GM12891 (cell line): ENCODE measurements around the gene HGF.

Experiments used
- DNase-seq: peaks from one replicate; pipeline ENCODE4 v3.0.0; 2011; ENCODE audit warnings: low spot score; ENCODE audit not compliant: insufficient read length
- FAIRE-seq: peaks from 2 replicates; lab custom pipeline; 2011; peaks lifted over from hg19 to GRCh38; lab: Jason Lieb, UNC
- PAX5 ChIP-seq: IDR thresholded peaks from 2 replicates; pipeline ENCODE4 v1.6.1; 2011; ENCODE audit warnings: low read length, moderate library complexity, mild to moderate bottlenecking; ENCODE audit not compliant: insufficient read depth, severe bottlenecking
- POLR2A ChIP-seq: IDR thresholded peaks from 2 replicates; pipeline ENCODE4 v1.6.1; 2011; ENCODE audit warnings: low read depth, low read length, control low read depth
- POLR2AphosphoS5 ChIP-seq: IDR thresholded peaks from 2 replicates; pipeline ENCODE4 v1.6.1; 2011; ENCODE audit warnings: low read depth, low read length, control low read depth
- POU2F2 ChIP-seq: IDR thresholded peaks from 2 replicates; pipeline ENCODE4 v1.6.1; 2011; ENCODE audit warnings: low read depth, mild to moderate bottlenecking, control low read depth, low read length, moderate library complexity
- SPI1 ChIP-seq: IDR thresholded peaks from 2 replicates; pipeline ENCODE4 v1.6.1; 2011; ENCODE audit warnings: low read depth, low read length, control low read depth
- TAF1 ChIP-seq: IDR thresholded peaks from 2 replicates; pipeline ENCODE4 v1.6.1; 2011; ENCODE audit warnings: low read depth, low read length, control low read depth

HGF gene

GRCh38 chr7:81672872-81673271 lies 97.0 kb downstream of the HGF start:
- DNase-seq (no peak), FAIRE-seq (no peak)
- TF ChIP-seq TAF1 (no peak), POLR2AphosphoS5 (no peak), PAX5 (no peak), POU2F2 (no peak), SPI1 (no peak), POLR2A (no peak)

GRCh38 chr7:81669476-81670105 lies 100.3 kb downstream of the HGF start:
- DNase-seq (no peak), FAIRE-seq (no peak)
- no peak for TF ChIP-seq TAF1
- no peak for TF ChIP-seq SPI1
- TF ChIP-seq POU2F2 = no peak
- TF ChIP-seq POLR2A = no peak
- TF ChIP-seq POLR2AphosphoS5 = no peak
- no peak for TF ChIP-seq PAX5

GRCh38 chr7:81666209-81666608 lies 103.6 kb downstream of the HGF start:
- DNase-seq (no peak), FAIRE-seq (no peak)
- TF ChIP-seq POU2F2 (no peak), POLR2AphosphoS5 (no peak), POLR2A (no peak), TAF1 (no peak), PAX5 (no peak), SPI1 (no peak)

GRCh38 chr7:81665236-81665635 lies 104.6 kb downstream of the HGF start:
- no peak for DNase-seq
- no peak for FAIRE-seq
- no peak for TF ChIP-seq SPI1
- TF ChIP-seq POU2F2 = no peak
- no peak for TF ChIP-seq TAF1
- TF ChIP-seq PAX5 = no peak
- no peak for TF ChIP-seq POLR2A
- TF ChIP-seq POLR2AphosphoS5 = no peak

GRCh38 chr7:81664304-81664703 lies 105.5 kb downstream of the HGF start:
- TF ChIP-seq POU2F2 = no peak
- DNase-seq (no peak), FAIRE-seq (no peak)

- TF ChIP-seq SPI1 (no peak), PAX5 (no peak), POLR2A (no peak), POU2F2 (no peak), POLR2AphosphoS5 (no peak), TAF1 (no peak)
- no peak for DNase-seq
- FAIRE-seq = no peak
Observed at GRCh38 chr7:81662531-81662930, 107.3 kb downstream of the HGF start.

GRCh38 chr7:81659697-81660395 lies 110.0 kb downstream of the HGF start:
- no peak for TF ChIP-seq POLR2AphosphoS5
- TF ChIP-seq PAX5 = no peak
- TF ChIP-seq TAF1 = no peak
- no peak for TF ChIP-seq POLR2A
- no peak for TF ChIP-seq SPI1
- no peak for TF ChIP-seq POU2F2
- no peak for FAIRE-seq
- no peak for DNase-seq

GRCh38 chr7:81657551-81657950 lies 112.3 kb downstream of the HGF start:
- TF ChIP-seq TAF1 = no peak
- no peak for TF ChIP-seq POLR2A
- TF ChIP-seq POU2F2 = no peak
- no peak for TF ChIP-seq POLR2AphosphoS5
- no peak for TF ChIP-seq PAX5
- TF ChIP-seq SPI1 = no peak
- no peak for FAIRE-seq
- no peak for DNase-seq

- no peak for TF ChIP-seq POLR2A
- TF ChIP-seq PAX5 = no peak
- no peak for TF ChIP-seq SPI1
- no peak for TF ChIP-seq TAF1
- no peak for TF ChIP-seq POU2F2
- no peak for TF ChIP-seq POLR2AphosphoS5
- FAIRE-seq (no peak), DNase-seq (no peak)
Observed at GRCh38 chr7:81655271-81655670, 114.6 kb downstream of the HGF start.

GRCh38 chr7:81652225-81652624 lies 117.6 kb downstream of the HGF start:
- DNase-seq (no peak), FAIRE-seq (no peak)
- TF ChIP-seq TAF1 = no peak
- no peak for TF ChIP-seq POU2F2
- TF ChIP-seq POLR2AphosphoS5 = no peak
- no peak for TF ChIP-seq POLR2A
- no peak for TF ChIP-seq PAX5
- no peak for TF ChIP-seq SPI1
